Astrocyte (in vitro differentiated cells and primary cell): Measurements from ENCODE around the gene MACIR.

ENCODE experiments used
- CTCF ChIP-seq: IDR thresholded peaks from 2 replicates; pipeline ENCODE4 v1.5.1; 2011; ENCODE audit warnings: low read depth, mild to moderate bottlenecking, inconsistent platforms, low read length, moderate library complexity; ENCODE audit not compliant: insufficient read depth
- EZH2 ChIP-seq: IDR thresholded peaks from 2 replicates; pipeline ENCODE4 v1.6.1; 2012; ENCODE audit warnings: mild to moderate bottlenecking, low read length, inconsistent platforms; ENCODE audit not compliant: insufficient read depth

- TF ChIP-seq CTCF (no peak), EZH2 (no peak)
Observed at GRCh38 chr5:103273952-103274351, 15.4 kb downstream of the MACIR start.
